GM23338 (cell line): ENCODE results near the gene TENM3. TPM values are rescaled to one million over a fixed set of nuclear protein-coding genes. Genes with fewer than 3 reads are reported as not detected.

Experiments used
- ATAC-seq: fragments of 200-7000 bp; cut with Tn5 transposase; 3 replicates; pipeline ENCODE4 v1.9.1; 2020
- DNase-seq: peaks from one replicate; pipeline ENCODE4 v3.0.0-alpha.2; 2015; ENCODE audit warnings: low spot score
- H2AFZ ChIP-seq: fragments of 200-600 bp; sonication (generic); 2 replicates; pipeline ENCODE4 v1.8.0; 2016; ENCODE audit warnings: antibody characterized with exemption, mild to moderate bottlenecking, moderate library complexity
- H3F3A ChIP-seq: fragments of 200-600 bp; sonication (generic); replicated peaks from 2 replicates; pipeline ENCODE4 v1.8.0; 2017; ENCODE audit warnings: antibody characterized with exemption, mixed run types, low read depth
- H3K27ac ChIP-seq: fragments of 200-600 bp; sonication (generic); 2 replicates; pipeline ENCODE4 v1.6.1; 2016; ENCODE audit warnings: low read depth
- H3K27me3 ChIP-seq: fragments of 200-600 bp; sonication (generic); 2 replicates; pipeline ENCODE4 v1.8.0; 2016; ENCODE audit warnings: mild to moderate bottlenecking, mixed run types, moderate library complexity; ENCODE audit not compliant: insufficient read depth
- H3K36me3 ChIP-seq: fragments of 200-600 bp; sonication (generic); 2 replicates; pipeline ENCODE4 v1.8.0; 2016; ENCODE audit warnings: mild to moderate bottlenecking; ENCODE audit not compliant: insufficient read depth
- H3K4me1 ChIP-seq: fragments of 200-600 bp; sonication (generic); 2 replicates; pipeline ENCODE4 v1.8.0; 2016; ENCODE audit warnings: mild to moderate bottlenecking, moderate library complexity; ENCODE audit not compliant: insufficient read depth
- H3K4me2 ChIP-seq: fragments of 200-600 bp; sonication (generic); 2 replicates; pipeline ENCODE4 v1.7.1; 2017; ENCODE audit warnings: mixed run types
- H3K4me3 ChIP-seq: fragments of 200-600 bp; sonication (generic); 2 replicates; pipeline ENCODE4 v1.6.1; 2016; ENCODE audit warnings: mixed run types
- H3K79me2 ChIP-seq: fragments of 200-600 bp; sonication (generic); replicated peaks from 2 replicates; pipeline ENCODE4 v1.8.0; 2017; ENCODE audit warnings: mild to moderate bottlenecking; ENCODE audit not compliant: insufficient read depth
- H3K9me2 ChIP-seq: fragments of 200-600 bp; sonication (generic); 2 replicates; pipeline ENCODE4 v1.8.0; 2017; ENCODE audit not compliant: insufficient read depth
- H4K20me1 ChIP-seq: fragments of 200-600 bp; sonication (generic); replicated peaks from 2 replicates; pipeline ENCODE4 v1.8.0; 2017; ENCODE audit warnings: mild to moderate bottlenecking; ENCODE audit not compliant: insufficient read depth
- H3K27ac Mint-ChIP-seq: 2 replicates; pipeline ENCODE4 v1.8.0; 2020; ENCODE audit warnings: inconsistent platforms, mild to moderate bottlenecking, moderate library complexity, mixed read lengths
- H3K27me3 Mint-ChIP-seq: 3 replicates; pipeline ENCODE4 v1.8.0; 2022; ENCODE audit warnings: low read depth, mild to moderate bottlenecking, moderate library complexity, mixed read lengths, inconsistent platforms; ENCODE audit not compliant: insufficient read depth, poor library complexity
- H3K36me3 Mint-ChIP-seq: 3 replicates; pipeline ENCODE4 v1.8.0; 2021; ENCODE audit warnings: low read depth, mild to moderate bottlenecking, inconsistent platforms, moderate library complexity, mixed read lengths
- H3K4me1 Mint-ChIP-seq: 3 replicates; pipeline ENCODE4 v1.8.0; 2020; ENCODE audit warnings: mild to moderate bottlenecking, inconsistent platforms, mixed read lengths
- H3K4me3 Mint-ChIP-seq: 3 replicates; pipeline ENCODE4 v1.8.0; 2021; ENCODE audit warnings: moderate library complexity, mild to moderate bottlenecking, inconsistent platforms, mixed read lengths
- H3K9me3 Mint-ChIP-seq: 3 replicates; pipeline ENCODE4 v1.8.0; 2020; ENCODE audit warnings: moderate library complexity, mild to moderate bottlenecking, inconsistent platforms, mixed read lengths
- CREB1 ChIP-seq: fragments of 250-450 bp; sonication (Bioruptor Pico); IDR thresholded peaks from 2 replicates; pipeline ENCODE4 v1.5.0; 2020; ENCODE audit warnings: low read depth, mild to moderate bottlenecking, moderate library complexity
- CTCF ChIP-seq, 2 experiments: fragments of 200-600 bp in 1 of 2; sonication (generic) in 1 of 2; conservative IDR thresholded peaks; 2 replicates each; pipeline versions ENCODE4 v1.5.1 to v1.6.1; 2016 to 2017; ENCODE audit warnings: antibody characterized with exemption in 2 of 2, low read depth in 2 of 2, mild to moderate bottlenecking in 2 of 2, moderate library complexity in 1 of 2
- ETS1 ChIP-seq: IDR thresholded peaks from 2 replicates; pipeline ENCODE4 v1.6.1; 2016; ENCODE audit warnings: antibody characterized with exemption
- EZH2 ChIP-seq: fragments of 200-600 bp; sonication (generic); IDR thresholded peaks from one replicate; pipeline ENCODE4 v1.8.0; 2017; ENCODE audit warnings: antibody characterized with exemption, mild to moderate bottlenecking, low read depth; ENCODE audit not compliant: unreplicated experiment
- EZH2phosphoT487 ChIP-seq: fragments of 200-600 bp; sonication (generic); IDR thresholded peaks from one replicate; pipeline ENCODE4 v1.8.1; 2018; ENCODE audit warnings: antibody characterized with exemption; ENCODE audit not compliant: unreplicated experiment
- JUNB ChIP-seq: IDR thresholded peaks from one replicate; pipeline ENCODE4 v1.6.1; 2016; ENCODE audit warnings: antibody characterized with exemption; ENCODE audit not compliant: unreplicated experiment
- NANOG ChIP-seq: IDR thresholded peaks from 2 replicates; pipeline ENCODE4 v1.6.1; 2016; ENCODE audit warnings: antibody characterized with exemption, borderline replicate concordance
- POLR2AphosphoS5 ChIP-seq: IDR thresholded peaks from 2 replicates; pipeline ENCODE4 v1.6.1; 2016; ENCODE audit warnings: antibody characterized with exemption, low read depth
- REST ChIP-seq: IDR thresholded peaks from one replicate; pipeline ENCODE4 v1.6.1; 2018; ENCODE audit warnings: antibody characterized with exemption; ENCODE audit not compliant: unreplicated experiment
- STAT1 ChIP-seq: IDR thresholded peaks from one replicate; pipeline ENCODE4 v1.6.1; 2016; ENCODE audit warnings: antibody characterized with exemption; ENCODE audit not compliant: unreplicated experiment
- ZNF114 ChIP-seq: fragments of 250-450 bp; sonication (Bioruptor Pico); IDR thresholded peaks from 2 replicates; pipeline ENCODE4 v1.5.0; 2020; ENCODE audit warnings: mild to moderate bottlenecking, moderate library complexity
- ZNF331 ChIP-seq: fragments of 250-450 bp; sonication (Bioruptor Pico); IDR thresholded peaks from 2 replicates; pipeline ENCODE4 v1.5.0; 2020; ENCODE audit warnings: low read depth, mild to moderate bottlenecking, moderate library complexity
- polyA plus RNA-seq: library from polyadenylated mRNA; unstranded; fragments of >200 nt; fragmentation: Nextera tagmentation; extraction: Ambion mirVana; gene quantifications from 2 replicates; pipeline ENCODE4 v1.2.1, GENCODE V29; 2016
- total RNA-seq: library from RNA; depleted of rRNA; stranded (reverse); fragments of >200 nt; shearing (Covaris generic); gene quantifications from 2 replicates; pipeline ENCODE4 v1.2.3, GENCODE V29; 2014

The TENM3 gene
- total and polyA plus RNA-seq, 2 experiments from 2014 or later, result 22.2 to 128 TPM

- Mint-ChIP-seq H3K9me3 (no peaks in the 10 kb centered on the region), H3K4me3 (no peak overlapping the region), H3K27ac (no peak overlapping the region), H3K27me3 (peaks cover 4% of the 10 kb centered on the region), H3K4me1 (peaks cover 33% of the 10 kb centered on the region), H3K36me3 (no peaks in the 10 kb centered on the region)
- Histone ChIP-seq H3K79me2 (no peaks in the 10 kb centered on the region), H3K9me2 (no peaks in the 10 kb centered on the region), H3K36me3 (no peaks in the 10 kb centered on the region), H3K4me3 (no peak overlapping the region), H3F3A (no peaks in the 10 kb centered on the region), H3K4me1 (peaks cover 24% of the 10 kb centered on the region), H2AFZ (no peak overlapping the region), H3K27ac (peak overlapping the region; percentile 51; the same call in 1 of the 2 replicates), H3K27me3 (no peaks in the 10 kb centered on the region), H3K4me2 (no peak overlapping the region), H4K20me1 (no peaks in the 10 kb centered on the region)
- TF ChIP-seq EZH2 (no peak), EZH2phosphoT487 (no peak), ETS1 (no peak), CTCF (conservative IDR thresholded peaks at IDR 0.05; ENCODE audit: low read depth in 2 of 2) (peak; percentile 42 to 46), NANOG (no peak)
- DNase-seq (peak; percentile 46), ATAC-seq (peak; percentile 67)
Observed at GRCh38 chr4:182764642-182765041, 521.4 kb downstream of the TENM3 start.

GRCh38 chr4:182765987-182766856 is 523.0 kb downstream of the TENM3 start:
- Mint-ChIP-seq H3K27me3 (peaks cover 4% of the 10 kb centered on the region), H3K4me1 (peaks cover 33% of the 10 kb centered on the region), H3K4me3 (no peak overlapping the region), H3K9me3 (no peaks in the 10 kb centered on the region), H3K27ac (0 out of 2 replicates have a peak overlapping the region, but pooled peaks have one; percentile 37), H3K36me3 (no peaks in the 10 kb centered on the region)
- H3K4me3 ChIP-seq, result no peak overlapping the region
- no peak for DNase-seq
- 0 out of 2 replicates have a peak overlapping the region, but pooled peaks have one; percentile 34 for H3K4me2 ChIP-seq
- H3K36me3 ChIP-seq, result no peaks in the 10 kb centered on the region
- no peaks in the 10 kb centered on the region for H3K9me2 ChIP-seq
- ATAC-seq, result no peak
- no peaks in the 10 kb centered on the region for H4K20me1 ChIP-seq
- H3K27ac ChIP-seq, result no peak overlapping the region
- H2AFZ ChIP-seq, result no peak overlapping the region
- no peaks in the 10 kb centered on the region for H3K27me3 ChIP-seq
- no peaks in the 10 kb centered on the region for H3F3A ChIP-seq
- H3K4me1 ChIP-seq, result peaks cover 30% of the 10 kb centered on the region
- H3K79me2 ChIP-seq, result no peaks in the 10 kb centered on the region
- TF ChIP-seq ZNF114 (CRISPR knock-in tag), result no peak
- no peak for TF ChIP-seq ETS1
- no peak for TF ChIP-seq ZNF331
- TF ChIP-seq CREB1, result no peak
- TF ChIP-seq POLR2AphosphoS5, result no peak
- no peak for TF ChIP-seq REST
- no peak for TF ChIP-seq NANOG
- TF ChIP-seq STAT1, result no peak
- no peak for TF ChIP-seq JUNB
- TF ChIP-seq CTCF (conservative IDR thresholded peaks at IDR 0.05; ENCODE audit: low read depth in 2 of 2), result no peak
- TF ChIP-seq EZH2phosphoT487, result no peak
- TF ChIP-seq EZH2, result no peak
